SK-MEL-5 (cell line): Measurements from ENCODE around the gene ALLC. TPM values are rescaled to one million over a fixed set of nuclear protein-coding genes. Genes with fewer than 3 reads are reported as not detected.
"Not testable (repeated sequence)": the region's sequence is repeated elsewhere in the genome, so short reads cannot be mapped to it uniquely, and the experiment has no call there.

ENCODE experiments used
- DNase-seq: peaks from one replicate; pipeline ENCODE4 v3.0.0-alpha.2; 2016; ENCODE audit warnings: low read depth, low spot score
- in situ Hi-C: cut with HindIII; loops from 2 replicates; pipeline ENCODE4 v1.10.0; 2016; ENCODE audit warnings: low sequenced_read_pairs, high pct_unique_total_duplicates, low pct_unique_long_range_greater_than_20kb
- polyA plus RNA-seq, 2 experiments: library from polyadenylated mRNA; depleted of rRNA; stranded (reverse); fragments of >200 nt; gene quantifications; 2 replicates each; pipeline ENCODE4 v1.2.3, GENCODE V29; 2015
- total RNA-seq: library from RNA; depleted of rRNA; stranded (reverse); fragments of >200 nt; shearing (Covaris generic); gene quantifications from 2 replicates; pipeline ENCODE4 v1.2.3, GENCODE V29; 2014; rRNA removed

Gene ALLC
- total RNA-seq, result not detected in 2 replicates
- polyA plus RNA-seq (2015; cell fraction: cytosol; rRNA removed), result not detected in 2 replicates
- not detected in 2 replicates for polyA plus RNA-seq (2015; cell fraction: nucleus; rRNA removed)

DNA sequence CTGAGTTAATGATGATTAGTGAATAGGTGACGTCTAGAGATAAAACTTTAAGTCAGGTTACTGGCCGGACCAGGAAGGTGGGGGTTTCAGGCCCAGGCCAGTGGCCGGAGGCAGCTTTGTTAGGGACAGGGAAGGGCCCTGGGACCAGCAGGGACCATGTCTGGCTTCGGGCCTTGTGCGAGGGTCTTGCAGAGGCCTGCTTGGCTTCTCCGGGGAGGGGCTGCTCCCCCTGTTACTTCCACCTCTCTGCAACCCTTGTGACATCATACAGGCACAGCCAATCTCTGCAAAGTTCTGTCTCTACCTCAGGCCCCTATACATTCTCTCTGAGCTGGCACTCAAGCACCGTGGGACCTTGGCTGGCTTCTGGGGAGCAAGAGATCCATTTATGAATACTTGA lies at the start of gene ALLC:
ALLC (plus strand) TSS at position 320 of the 400 bp plus-strand sequence. CDS start 12,958 bp downstream, outside the sequence.
- no peak for DNase-seq
- in situ Hi-C loops, result no loop called here

- no peak for DNase-seq
- in situ Hi-C loops, result no loop called here
Observed at GRCh38 chr2:3608373-3609278, 49.4 kb upstream of the ALLC start.

DNA sequence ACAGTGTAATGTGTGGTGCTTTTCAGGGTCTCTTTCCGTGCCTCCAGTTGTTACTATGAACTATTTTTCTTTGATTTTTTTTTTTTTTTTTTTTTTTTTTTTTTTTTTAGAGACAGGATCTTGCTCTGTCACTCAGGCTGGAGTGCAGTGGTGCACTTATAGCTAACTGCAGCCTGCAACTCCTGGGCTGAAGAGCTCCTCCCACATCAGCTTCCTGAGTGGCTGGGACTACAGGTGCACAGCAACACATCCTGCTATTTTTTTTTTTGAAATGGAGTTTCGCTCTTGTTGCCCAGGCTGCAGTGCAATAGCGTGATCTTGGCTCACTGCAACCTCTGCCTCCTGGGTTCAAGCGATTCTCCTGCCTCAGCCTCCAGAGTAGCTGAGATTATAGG lies 48.7 kb upstream of the ALLC start:
- DNase-seq, in situ Hi-C loops: not testable (repeated sequence)

GRCh38 chr2:3610415-3610814 lies 47.6 kb upstream of the ALLC start:
- in situ Hi-C loops, result no loop called here
- no peak for DNase-seq

- in situ Hi-C loops, result no loop called here
- no peak for DNase-seq
Observed at GRCh38 chr2:3610881-3611505, 47.0 kb upstream of the ALLC start.

DNA sequence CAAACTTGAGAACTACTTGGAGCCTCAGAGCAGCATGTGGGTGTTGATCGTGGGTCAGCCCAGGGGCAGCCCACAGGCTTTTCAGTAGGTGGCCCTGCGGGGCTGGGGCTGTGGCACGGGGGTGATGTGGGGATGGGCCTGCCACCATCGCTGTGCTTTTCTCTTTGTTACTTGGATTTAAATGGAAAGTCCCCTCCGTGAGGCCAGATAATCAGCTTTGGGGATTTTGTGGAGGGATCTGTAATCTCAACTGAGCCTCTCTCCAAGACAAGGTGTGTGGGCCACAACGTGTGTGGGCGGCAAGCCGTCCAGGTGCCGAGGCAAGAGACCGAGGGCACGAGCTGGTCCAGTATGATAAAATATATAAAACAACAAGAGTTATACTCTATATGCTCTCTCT lies 46.4 kb upstream of the ALLC start:
- no peak for DNase-seq
- in situ Hi-C loops, result no loop called here

DNA sequence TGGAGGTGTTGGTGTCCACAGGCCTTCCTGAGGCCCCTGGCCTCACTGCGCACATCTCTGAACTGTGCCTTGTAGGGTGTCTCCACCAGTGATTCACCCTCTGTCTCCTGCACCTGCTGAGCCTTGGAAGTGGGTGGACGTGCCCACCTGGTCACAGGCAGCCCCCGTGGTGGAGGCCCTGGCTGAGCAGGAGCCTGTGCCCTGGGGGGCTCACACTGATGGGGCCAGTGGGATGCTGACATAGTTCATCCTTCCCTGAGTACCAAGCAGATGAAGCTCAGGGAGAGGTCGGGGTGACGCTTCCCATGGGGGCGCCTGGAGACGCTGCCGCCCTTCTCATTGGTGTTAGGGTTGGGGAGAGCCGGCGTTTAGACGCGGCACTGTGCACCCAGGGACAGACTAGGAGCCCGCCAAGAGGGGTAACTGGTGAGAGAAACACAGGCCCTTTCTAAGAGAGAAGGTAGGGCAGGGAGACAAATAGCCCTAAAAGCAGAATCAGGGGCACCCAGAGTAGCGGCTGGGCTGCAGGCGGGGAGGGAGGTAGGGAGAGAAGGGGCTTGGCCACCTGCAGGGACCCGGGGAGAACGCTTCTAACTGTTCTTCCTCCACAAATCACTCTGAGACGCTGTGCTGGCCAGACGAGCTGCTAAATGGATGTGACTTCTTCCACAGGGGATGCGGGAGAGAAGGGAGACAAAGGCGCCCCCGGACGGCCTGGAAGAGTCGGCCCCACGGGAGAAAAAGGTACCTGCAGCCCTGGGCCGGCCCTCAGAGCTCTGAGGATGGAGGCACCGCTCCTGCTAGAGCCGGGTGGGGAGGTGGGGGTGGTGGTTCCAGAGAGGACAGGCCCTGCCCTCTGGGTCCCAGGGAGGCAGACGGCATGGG lies 45.1 kb upstream of the ALLC start:
- in situ Hi-C loops, result no loop called here
- DNase-seq, result no peak

GRCh38 chr2:3613524-3613905 lies 44.5 kb upstream of the ALLC start:
- in situ Hi-C loops, result no loop called here
- no peak for DNase-seq

DNA sequence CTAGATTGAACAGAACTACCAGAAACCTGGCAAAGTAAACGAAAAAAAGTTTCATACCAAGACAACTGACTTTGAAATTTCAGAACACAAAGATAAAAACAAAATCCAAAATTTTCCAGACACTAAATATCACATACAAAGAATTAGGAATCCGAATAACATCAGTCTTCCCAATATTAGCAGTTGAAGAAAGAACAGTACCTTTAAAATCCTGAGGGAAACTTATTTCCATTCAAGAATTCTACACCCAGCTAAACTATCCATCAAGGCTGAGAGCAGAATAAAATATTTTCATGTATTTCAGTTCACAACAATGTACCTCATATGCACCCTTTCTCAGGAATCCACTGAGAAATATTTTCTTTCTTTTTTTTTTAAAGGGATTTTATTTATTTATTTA lies 43.3 kb upstream of the ALLC start:
- in situ Hi-C loops, DNase-seq: not testable (repeated sequence)

DNA sequence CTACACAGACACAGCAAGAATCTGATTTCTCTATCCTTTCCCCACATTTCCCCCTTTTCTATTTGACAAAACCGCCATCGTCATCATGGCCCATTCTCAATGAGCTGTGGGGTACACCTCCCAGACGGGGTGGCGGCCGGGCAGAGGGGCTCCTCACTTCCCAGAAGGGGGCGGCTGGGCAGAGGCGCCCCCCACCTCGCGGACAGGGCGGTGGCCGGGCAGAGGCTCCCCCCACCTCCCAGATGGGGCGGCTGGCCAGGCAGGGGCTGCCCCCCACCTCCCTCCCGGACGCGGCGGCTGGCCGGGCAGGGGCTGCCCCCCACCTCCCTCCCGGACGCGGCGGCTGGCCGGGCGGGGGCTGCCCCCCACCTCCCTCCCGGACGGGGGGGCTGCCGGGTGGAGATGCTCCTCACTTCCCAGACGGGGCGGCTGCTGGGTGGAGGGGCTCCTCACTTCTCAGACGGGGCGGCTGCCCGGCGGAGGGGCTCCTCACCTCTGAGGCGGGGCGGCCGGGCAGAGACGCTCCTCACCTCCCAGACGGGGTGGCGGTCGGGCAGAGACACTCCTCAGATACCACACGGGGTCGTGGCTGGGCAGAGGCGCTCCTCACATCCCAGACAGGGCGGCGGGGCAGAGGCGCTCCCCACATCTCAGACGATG lies 42.3 kb upstream of the ALLC start:
- DNase-seq, in situ Hi-C loops: not testable (repeated sequence)

- DNase-seq, in situ Hi-C loops: not testable (repeated sequence)
Observed at GRCh38 chr2:3616435-3617197, 41.4 kb upstream of the ALLC start.

DNA sequence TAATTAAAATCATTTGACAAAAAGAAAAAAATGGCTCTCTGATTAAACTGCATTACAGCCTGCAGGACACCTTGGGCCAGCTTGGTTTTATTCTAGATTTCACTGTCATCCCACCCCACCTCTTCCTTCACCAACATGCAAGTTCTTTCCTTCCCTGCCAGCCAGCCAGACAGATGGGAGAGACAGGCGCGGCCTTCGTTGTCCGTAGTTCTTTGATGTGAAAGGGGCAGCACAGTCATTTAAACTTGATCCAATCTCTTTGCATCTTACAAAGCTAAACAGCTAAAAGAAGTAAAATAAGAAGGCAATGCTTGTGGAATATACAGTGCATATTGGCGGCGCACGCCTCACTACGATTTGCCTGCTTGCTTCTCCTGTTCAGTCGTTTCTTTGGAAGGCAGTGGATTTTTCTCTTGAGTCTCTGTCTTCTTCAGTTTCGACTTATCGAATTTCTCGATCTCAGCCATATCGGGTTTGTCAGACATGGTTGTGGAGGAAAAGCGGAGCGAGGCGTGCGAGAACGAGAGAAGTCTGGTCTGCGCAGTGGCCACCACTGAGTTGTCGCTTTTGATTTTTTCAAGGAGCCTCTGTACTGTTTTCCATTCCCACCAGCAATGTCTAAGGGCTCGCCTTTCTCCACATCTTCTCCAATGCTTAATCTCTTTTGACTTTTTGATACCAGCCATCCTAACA lies 40.7 kb upstream of the ALLC start:
- in situ Hi-C loops, result no loop called here
- no peak for DNase-seq

DNA sequence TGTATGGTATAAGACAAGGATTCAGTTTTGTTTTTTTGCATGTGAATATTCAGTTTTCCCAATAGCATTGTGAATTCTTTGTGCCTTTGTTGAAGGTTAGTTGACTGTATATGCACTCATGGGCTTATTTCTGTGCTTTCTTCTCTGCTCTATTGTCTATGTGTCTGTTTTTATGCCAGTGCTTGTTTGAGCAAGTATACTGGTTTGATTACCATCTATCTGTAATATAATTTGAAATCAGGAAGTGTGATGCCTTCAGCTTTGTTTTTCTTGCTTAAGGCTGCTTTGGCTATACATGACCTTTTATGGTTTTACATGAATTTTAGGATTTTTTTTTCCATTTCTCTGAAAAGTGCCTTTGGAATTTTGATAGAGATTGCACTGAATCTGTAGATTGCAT lies 39.6 kb upstream of the ALLC start:
- in situ Hi-C loops, result no loop called here

GRCh38 chr2:3619033-3619432 lies 39.0 kb upstream of the ALLC start:
- in situ Hi-C loops, result no loop called here

More for the DNA sequence above, 39.6 kb upstream of the ALLC start:
- DNase-seq, result no peak

DNA sequence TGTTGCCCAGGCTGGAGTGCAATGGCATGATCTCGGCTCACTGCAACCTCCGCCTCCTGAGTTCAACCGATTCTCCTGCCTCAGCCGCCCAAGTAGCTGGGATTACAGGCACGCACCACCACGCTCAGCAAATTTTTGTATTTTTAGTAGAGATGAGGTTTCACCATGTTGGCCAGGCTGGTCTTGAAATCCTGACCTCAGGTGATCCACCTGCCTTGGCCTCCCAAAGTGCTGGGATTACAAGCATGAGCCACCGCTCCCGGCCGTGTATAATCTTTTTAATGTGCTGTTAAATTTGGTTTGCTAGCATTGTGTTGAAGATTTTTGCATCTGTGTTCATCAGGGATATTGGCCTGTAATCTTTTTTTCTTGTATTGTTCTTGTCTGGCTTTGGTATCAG lies 38.3 kb upstream of the ALLC start:
- in situ Hi-C loops, DNase-seq: not testable (repeated sequence)

More at GRCh38 chr2:3619033-3619432, 39.0 kb upstream of the ALLC start:
- DNase-seq, result no peak

DNA sequence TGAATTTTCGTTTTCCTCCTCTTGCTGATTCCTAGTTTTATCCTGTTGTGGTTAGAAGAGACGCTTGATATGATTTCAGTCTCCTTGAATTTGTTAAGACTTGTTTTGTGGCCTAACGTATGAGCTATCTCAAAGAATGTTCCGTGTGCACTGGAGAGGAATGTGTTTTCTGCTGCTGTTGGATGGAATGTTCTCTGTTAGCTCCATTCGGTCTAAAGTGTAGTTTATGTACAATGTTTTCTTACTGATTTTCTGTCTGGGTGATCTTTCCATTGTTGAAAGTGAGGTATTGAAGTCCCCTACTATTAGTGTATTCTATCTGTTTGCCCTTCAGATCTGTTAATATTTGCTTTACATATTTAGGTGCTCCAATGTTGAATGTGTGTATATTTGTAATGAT lies 37.2 kb upstream of the ALLC start:
- in situ Hi-C loops, result no loop called here
- DNase-seq, result no peak
